Measurements from ENCODE around the gene GIMAP8. TPM values are rescaled to one million over a fixed set of nuclear protein-coding genes. Genes with fewer than 3 reads are reported as not detected.
"Not testable (repeated sequence)": the region's sequence is repeated elsewhere in the genome, so short reads cannot be mapped to it uniquely, and the experiment has no call there.

Gene GIMAP8
- total RNA-seq, 4 donors from 2014 or later = 0.88 to 19.8 (median 5.2) TPM

DNA sequence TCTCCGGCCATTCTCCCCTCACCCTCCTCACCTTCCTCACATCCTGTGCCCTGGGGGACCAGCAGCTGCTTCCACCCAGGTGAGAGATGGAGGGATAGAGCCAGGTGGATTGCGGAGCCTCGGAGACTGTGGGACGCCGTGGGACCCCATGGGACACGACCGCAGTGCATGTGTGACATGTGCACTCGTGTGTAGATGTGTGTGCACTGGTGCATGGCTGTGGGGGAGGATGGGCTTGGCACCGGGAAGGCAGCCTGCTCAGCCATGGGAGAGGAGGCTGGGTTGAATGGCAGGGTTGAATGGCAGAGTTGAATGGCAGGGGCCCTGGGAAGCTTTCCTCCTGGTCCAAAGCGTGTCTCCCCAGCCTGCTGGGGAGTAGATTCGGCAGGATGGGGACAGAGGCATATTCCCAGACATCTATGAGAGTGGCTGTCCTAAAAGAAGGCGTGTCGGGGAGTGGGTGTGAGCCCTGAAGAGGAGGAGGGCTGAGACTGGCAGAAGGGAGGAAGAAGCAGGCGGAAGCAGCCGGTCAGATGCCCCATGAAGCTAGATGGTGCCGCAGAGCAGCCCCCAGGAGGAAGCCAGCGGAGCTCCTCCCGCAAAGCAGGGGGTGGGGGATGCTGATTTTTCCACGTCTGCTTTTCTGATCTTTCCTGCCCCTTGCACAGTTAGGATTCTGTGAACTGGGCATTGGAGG is 815 bp downstream of the GIMAP8 start:
- H3K4me3 ChIP-seq = peak overlapping the region; percentile 43 to 57 (median 44)

DNA sequence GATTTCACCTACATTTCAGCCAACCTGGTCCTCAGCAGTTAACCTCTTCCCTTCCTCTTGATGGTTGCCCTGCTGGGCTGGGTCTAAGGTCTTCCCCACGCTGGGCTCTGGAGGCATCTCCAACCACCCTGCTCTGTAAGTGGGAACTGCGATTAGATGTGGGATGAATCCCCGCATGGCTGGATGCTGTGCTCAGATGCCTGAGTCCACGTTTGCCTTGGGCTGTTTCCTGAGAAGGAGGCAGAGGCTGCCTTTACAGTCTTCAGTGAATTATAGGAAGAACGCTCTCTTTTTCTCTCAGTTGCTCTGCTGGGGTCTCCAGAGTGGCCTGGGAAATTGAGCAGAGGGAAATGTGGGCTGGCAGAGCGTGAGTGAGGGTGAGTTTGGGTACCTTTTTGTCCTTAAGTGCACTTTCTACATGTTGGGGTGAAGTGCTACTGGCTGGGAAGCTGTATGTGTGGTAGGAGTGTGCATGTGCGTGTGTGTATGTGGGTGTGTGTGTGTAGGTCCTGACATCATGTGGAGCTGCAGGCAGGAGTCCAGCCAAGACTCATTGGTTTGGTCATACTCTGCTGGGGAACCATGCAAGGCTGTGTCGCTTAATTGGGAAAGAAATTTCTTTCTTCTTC is 1.5 kb downstream of the GIMAP8 start:
- TF ChIP-seq, protein P1, sequence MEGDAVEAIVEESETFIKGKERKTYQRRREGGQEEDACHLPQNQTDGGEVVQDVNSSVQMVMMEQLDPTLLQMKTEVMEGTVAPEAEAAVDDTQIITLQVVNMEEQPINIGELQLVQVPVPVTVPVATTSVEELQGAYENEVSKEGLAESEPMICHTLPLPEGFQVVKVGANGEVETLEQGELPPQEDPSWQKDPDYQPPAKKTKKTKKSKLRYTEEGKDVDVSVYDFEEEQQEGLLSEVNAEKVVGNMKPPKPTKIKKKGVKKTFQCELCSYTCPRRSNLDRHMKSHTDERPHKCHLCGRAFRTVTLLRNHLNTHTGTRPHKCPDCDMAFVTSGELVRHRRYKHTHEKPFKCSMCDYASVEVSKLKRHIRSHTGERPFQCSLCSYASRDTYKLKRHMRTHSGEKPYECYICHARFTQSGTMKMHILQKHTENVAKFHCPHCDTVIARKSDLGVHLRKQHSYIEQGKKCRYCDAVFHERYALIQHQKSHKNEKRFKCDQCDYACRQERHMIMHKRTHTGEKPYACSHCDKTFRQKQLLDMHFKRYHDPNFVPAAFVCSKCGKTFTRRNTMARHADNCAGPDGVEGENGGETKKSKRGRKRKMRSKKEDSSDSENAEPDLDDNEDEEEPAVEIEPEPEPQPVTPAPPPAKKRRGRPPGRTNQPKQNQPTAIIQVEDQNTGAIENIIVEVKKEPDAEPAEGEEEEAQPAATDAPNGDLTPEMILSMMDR (IDR thresholded peaks at IDR 0.05) = no peak
- TF ChIP-seq POLR2A (IDR thresholded peaks at IDR 0.05) = no peak
- Histone ChIP-seq H3K36me3 (no peaks in the 10 kb centered on the region), H3K27me3 (no peaks in the 10 kb centered on the region), H3K4me3 (peak overlapping the region; percentile 43 to 57 (median 44)), H3K4me1 (peaks cover 0 to 9% (median 6%) of the 10 kb centered on the region in 4 donors), H3K9me3 (no peaks in the 10 kb centered on the region), H3K27ac (peak overlapping the region; percentile 68 to 80 (median 78))
- DNase-seq = no peak

More for the DNA sequence above, 815 bp downstream of the GIMAP8 start:
- peak in 2 of 3 donors; percentile 75 to 86 for DNase-seq
- H3K9me3 ChIP-seq = no peaks in the 10 kb centered on the region
- no peaks in the 10 kb centered on the region for H3K27me3 ChIP-seq
- TF ChIP-seq POLR2A (IDR thresholded peaks at IDR 0.05) = no peak
- TF ChIP-seq, protein P1 (IDR thresholded peaks at IDR 0.05) = no peak
- peak overlapping the region; percentile 68 to 80 (median 78) for H3K27ac ChIP-seq
- H3K36me3 ChIP-seq = no peaks in the 10 kb centered on the region
- peaks cover 0 to 9% (median 6%) of the 10 kb centered on the region in 4 donors for H3K4me1 ChIP-seq

DNA sequence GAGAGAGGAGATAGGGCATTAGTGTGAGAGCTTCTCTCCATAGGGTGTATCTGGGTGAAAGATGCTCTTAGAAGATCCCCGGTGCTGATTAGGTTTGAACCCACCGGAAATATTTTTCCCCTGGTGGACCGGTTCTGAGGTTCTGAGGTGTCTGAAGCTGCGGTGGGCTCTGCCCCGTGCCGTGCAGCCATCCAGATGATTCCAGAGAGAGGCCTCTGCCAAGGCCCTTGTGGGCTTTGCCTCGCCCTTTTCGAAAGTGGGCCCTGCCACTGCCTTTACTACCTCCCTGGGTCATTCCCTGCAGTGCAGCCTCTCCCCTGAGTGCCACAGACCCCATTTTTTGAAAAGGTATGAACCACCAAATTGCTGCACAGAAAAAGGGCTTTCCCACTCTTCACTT is 2.8 kb downstream of the GIMAP8 start:
- peak overlapping the region; percentile 3 to 57 (median 41) for H3K4me3 ChIP-seq
- no peaks in the 10 kb centered on the region for H3K9me3 ChIP-seq
- no peaks in the 10 kb centered on the region for H3K27me3 ChIP-seq
- H3K36me3 ChIP-seq = no peaks in the 10 kb centered on the region
- H3K4me1 ChIP-seq = peaks cover 0 to 9% (median 5%) of the 10 kb centered on the region in 4 donors
- no peak for DNase-seq
- TF ChIP-seq, protein P1 (IDR thresholded peaks at IDR 0.05) = no peak
- TF ChIP-seq POLR2A (IDR thresholded peaks at IDR 0.05) = no peak
- H3K27ac ChIP-seq = peak overlapping the region in 1 of 4 donors; percentile 56

DNA sequence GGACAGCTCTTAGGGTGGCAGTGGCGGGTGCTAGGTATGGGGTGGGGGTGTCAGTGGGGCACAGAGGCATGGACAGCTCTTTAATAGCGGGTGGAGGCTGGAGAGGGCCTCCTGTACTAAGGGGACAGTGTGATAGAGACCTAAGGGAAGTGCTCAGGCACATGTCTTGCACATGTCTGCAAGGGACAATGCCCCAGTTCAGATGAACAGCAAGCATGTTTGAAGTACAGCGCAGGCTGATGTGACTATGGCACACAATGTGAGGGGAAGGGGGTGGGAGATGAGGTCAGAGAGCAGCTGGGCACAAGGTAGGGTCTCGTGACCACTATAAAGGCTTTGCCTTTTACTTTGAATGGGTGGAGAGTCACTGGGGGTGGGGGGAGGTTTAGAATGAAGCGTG is 3.5 kb downstream of the GIMAP8 start:
- peak overlapping the region in 2 of 4 donors; percentile 21 to 56 for H3K27ac ChIP-seq
- TF ChIP-seq, protein P1 (IDR thresholded peaks at IDR 0.05) = no peak
- TF ChIP-seq POLR2A (IDR thresholded peaks at IDR 0.05) = no peak
- H3K27me3 ChIP-seq = no peaks in the 10 kb centered on the region

DNA sequence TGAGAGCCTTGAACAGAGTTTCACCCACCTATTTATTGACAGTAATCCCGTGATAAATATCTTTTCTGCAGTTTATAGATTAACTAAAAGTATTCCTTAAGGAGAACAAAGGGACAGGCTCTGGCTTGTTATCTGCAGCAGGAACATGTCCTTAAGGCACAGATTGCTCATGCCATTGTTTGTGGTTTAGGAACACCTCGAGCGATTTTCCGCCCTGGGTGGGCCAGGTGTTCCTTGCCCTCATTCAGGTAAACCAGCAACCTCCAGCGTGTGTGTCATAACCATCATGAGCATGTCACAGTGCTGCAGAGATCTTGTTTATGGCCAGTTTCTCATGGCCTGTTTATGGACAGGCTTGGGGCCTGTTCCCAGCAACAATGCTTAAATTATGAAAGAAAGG is 6.6 kb downstream of the GIMAP8 start:
- H3K4me1 ChIP-seq, H3K4me3 ChIP-seq, H3K27ac ChIP-seq, H3K9me3 ChIP-seq, DNase-seq, H3K36me3 ChIP-seq, H3K27me3 ChIP-seq: not testable (repeated sequence)

More for the DNA sequence above, 3.5 kb downstream of the GIMAP8 start:
- Histone ChIP-seq H3K36me3 (no peaks in the 10 kb centered on the region), H3K4me3 (peak overlapping the region in 1 of 4 donors; percentile 57), H3K4me1 (peaks cover 0 to 9% (median 3%) of the 10 kb centered on the region in 4 donors), H3K9me3 (no peaks in the 10 kb centered on the region)
- no peak for DNase-seq

DNA sequence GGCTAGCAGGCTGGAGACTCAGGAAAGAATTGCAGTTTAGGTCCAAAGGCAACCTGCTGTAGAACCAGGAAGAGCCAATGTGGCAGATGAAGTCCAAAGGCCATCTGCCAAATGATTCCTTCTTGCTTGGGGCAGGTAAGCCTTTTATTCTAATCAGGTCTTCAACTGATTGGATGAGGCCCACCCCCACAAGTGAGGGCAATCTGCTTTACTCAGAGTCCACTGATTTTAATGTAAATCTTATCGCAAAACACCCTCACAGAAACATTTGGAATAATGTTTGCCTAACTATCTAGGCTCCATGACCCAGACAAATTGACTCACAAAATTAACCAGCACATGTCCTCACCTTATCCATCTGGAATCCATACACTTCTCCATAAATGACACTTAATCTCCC is 7.8 kb downstream of the GIMAP8 start:
- Histone ChIP-seq H3K36me3 (no peaks in the 10 kb centered on the region), H3K9me3 (no peaks in the 10 kb centered on the region), H3K27me3 (no peaks in the 10 kb centered on the region), H3K4me1 (no peaks in the 10 kb centered on the region), H3K27ac (no peak overlapping the region), H3K4me3 (no peak overlapping the region)
- DNase-seq = no peak
- TF ChIP-seq, protein P1 (IDR thresholded peaks at IDR 0.05) = no peak
- TF ChIP-seq POLR2A (IDR thresholded peaks at IDR 0.05) = no peak
